Stimulated activated CD4-positive, alpha-beta T cell treated with anti-CD3 and anti-CD28 coated beads, TNF-alpha, amount 100 ng/mL, for 4 hours (primary cell): ENCODE measurements around the gene LPIN2.
"Not testable (repeated sequence)": the region's sequence is repeated elsewhere in the genome, so short reads cannot be mapped to it uniquely, and the experiment has no call there.

Experiments
- DNase-seq, 3 experiments: peaks; one replicate each; pipeline ENCODE4 v3.0.0-alpha.2; 2020; ENCODE audit warnings: low read depth in 3 of 3

Gene LPIN2

DNA sequence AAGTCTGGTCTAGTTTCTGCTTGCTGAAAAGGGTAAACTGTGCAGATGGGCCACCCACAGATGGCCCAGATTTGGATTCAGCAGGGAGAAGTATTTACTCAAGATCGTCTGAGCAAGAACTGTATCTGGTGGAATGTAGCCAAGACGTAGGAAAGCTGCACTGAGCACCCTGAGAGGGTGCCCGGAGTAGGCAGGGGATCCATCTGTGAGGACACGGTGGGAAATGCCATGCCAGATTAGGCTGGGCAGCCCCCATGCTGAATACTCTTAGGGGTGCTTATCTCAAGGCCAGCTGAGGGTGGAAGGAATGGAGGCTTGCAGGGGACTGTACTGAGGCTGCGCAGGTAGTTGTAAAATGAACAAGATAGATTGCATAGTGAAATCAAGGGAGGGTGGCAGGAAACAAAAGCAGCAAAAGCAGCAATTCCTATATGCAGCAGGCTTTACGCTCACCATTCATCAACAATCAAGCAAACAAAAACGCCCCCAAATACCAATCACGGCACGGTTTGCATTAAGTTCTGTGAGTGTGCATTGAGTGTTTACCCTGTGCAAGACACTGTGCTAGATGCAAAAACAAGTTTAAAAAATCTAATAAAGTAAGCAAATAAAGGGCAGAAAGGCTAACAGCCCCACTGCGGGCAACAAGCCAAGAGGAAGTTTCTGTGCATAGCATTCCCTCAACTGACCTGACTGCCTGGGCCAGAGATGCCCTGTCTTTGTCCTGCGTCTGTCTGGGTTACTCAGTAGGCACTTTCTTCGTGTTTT, 32.2 kb upstream of the LPIN2 start:
- no peak for DNase-seq

DNA sequence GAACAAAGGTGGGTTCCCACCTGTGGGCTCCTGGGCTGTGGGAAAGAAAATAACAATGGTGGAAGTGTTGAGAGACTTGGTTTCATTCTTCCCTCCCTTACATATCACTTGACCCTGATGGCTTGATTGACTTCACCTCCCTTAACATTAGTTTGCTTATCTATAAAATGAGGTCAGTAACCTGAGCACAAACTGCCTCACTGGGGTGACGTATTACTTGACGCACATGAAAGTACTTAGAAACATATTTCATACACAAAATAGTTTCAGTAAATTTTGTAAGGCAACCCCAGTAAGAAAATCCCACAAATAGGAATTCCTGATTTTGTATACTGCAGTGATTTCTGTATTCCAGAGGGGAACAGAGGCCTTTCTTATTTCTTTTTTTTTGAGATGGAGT, 29.4 kb upstream of the LPIN2 start:
- no peak for DNase-seq

DNA sequence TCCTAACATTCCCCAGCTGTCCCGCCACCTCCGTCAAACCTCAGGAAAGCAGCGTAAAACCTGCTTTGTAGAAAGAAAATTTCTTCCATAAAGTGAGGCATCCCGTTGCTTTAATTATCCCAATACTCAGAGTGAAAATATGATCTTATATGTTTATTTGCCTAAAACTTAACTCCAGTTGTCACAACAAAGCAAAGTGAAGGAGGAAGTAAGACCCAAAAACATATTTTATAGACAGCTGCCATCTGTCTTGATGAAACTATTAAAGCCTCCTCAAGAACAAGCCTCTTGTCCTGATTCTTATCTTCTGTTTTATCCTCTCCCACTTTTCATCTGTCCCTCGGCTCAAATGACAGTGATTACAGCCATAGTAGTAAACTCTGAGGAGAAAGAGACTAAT, 28.9 kb upstream of the LPIN2 start:
- no peak for DNase-seq

DNA sequence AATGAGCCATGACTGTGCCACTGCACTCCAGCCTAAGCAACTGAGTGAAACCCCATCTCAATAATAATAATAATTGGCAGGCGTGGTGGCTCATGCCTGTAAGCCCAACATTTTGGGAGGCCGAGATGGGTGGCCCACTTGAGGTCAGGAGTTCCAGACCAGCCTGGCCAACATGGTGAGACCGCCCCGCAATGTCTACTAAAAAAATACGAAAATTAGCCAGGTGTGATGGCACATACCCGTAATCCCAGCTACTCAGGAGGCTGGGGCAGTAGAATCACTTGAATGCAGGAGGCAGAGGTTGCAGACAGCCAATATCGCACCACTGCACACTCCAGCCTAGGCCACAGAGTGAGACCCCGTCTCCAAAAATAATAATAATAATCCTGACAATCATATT, 27.9 kb upstream of the LPIN2 start:
- no peak for DNase-seq

DNA sequence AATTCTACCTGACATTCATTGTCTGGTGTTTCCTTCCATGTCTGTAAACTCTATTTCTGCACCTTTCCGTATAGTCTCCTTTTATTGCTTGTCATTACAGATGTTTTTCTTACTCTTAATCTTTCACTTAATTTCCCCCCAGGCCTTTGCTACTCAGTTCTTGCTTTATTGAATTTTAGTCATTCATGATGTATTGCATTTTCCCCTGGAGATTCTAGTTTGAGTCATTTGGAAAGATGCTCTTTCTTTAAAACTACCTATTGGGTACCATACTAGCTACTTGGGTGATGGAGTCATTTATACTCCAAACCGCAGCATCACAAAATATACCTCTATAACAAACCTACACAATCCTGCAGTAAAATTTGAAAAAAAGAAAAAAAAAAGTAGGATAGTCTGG, 27.2 kb upstream of the LPIN2 start:
- no peak for DNase-seq

DNA sequence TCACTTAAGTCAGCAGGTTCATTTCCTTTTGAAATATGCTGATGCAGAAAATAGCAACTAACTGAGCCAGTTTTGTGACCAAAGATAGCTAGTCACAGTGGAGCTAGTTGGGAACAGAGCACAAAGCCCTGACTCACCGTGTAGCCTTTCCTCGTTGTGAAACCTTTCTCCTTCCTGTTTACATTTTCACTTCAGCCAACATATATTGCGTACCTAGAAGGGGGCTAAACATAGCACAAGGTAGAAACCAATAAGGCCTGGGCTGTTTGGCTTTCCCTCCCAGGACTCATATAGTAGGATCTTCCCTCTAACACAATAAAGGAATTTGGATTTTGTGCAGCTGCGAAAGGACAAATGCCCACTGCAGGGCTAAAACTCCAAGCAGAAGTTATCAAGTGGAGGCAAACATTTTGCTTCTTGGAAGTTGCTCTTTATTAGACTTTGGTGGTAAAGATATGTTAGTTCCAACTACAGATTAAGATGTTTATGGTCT, 24.5 kb upstream of the LPIN2 start:
- no peak for DNase-seq

DNA sequence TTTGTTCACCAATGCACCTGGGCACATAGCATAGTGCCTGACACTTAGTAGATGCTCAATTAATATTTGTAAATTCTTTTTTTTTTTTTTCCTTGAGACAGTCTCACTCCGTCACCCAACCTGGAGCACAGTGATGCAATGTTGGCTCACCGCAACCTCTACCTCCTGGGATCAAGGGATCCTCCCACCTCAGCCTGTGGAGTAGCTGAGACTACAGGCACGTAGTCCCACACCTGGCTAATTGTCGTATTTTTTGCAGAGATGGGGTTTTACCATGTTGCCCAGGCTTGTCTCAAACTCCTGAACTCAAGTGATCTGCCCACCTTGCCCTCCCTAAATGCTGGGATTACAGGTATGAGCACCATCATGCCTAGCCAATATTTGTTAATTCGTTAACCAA, 23.2 kb upstream of the LPIN2 start:
- no peak for DNase-seq

DNA sequence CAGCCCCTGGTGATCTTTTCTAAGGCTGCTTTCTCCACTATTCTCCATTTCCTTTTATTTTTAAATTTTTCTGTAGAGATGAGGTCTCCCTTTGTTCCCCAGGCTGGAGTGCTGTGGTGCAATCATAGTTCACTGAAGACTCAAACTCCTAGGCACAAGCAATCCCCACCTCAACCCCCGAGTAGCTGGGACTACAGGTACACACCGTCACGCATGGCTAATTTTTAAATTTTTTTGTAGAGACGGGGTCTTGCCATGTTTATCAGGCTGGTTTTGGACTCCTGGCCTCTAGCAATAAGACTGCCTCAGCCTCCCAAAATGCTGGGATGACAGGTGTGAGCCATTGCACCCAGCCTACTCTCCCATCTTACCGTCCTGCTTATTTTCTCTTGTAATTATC, 22.7 kb upstream of the LPIN2 start:
- DNase-seq = no peak

DNA sequence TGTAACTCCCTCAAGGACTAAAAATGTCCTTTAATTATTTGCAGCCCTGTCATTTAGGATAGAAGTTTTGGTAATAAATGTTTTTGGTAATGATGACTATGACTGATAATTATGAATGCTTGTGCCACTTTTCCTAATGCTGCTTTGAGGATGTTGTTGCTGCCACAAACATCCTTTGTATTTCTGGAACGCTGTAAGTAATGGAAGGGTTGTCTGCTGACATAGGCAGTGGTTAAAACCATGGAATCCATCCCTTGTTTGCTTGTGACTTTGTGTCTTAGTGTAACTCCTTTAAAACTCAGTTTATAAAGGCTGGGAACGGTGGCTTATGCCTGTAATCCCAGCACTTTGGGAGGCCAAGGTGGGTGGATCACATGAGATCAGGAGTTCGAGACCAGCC, 19.8 kb upstream of the LPIN2 start:
- DNase-seq = no peak

DNA sequence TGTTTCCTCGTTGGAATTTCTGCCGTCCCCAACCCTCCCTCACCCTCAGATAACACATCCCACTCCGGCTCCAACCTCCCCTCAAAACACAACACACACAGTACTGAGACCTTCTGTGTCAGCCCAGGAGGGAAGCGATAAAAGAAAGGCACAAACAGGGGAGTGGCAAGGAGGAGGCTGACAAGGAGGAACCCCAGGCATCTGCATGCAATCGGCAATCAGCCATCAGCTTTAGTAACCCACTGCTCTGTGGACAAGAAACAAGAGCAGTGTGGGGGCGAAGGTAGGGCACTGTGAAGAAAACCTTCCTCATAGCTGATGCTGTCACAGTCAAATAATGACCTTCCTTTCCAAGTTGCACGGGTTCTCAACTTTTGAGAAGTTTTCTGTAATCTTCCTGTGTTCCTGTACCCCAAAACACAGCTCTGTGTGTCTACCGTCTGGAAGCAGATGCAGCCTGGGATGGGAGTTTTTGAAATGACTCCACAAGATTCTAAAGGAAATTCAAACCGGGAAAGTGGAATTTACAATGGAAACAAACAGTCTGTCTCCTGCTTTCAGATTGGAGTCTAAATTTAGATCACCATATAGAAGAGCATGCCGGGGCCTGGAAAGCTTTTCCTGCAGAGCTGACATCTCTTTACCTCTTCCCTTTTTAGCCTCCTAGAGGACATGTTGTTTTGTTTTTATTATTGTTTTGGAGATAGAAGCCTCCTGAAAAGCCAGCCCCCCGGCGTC, 16.4 kb upstream of the LPIN2 start:
- no peak for DNase-seq

DNA sequence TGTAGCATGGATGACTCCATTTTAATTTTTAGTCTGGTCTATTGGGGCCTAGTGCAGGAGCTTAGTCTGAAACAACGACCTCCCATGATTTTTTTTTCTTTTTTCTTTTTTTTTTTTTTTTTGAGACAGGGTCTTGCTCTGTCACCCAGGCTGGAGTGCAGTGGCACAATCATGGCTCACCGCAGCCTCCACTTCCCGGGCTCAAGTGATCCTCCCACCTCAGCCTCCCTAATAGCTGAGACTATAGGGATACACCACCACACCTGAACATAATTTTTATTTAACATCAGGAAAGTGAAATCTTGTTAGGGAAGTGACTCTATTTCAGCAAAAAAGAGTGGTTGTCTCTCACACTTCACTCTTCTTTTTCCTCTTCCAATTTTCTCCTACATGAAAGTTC, 15.2 kb upstream of the LPIN2 start:
- not testable (repeated sequence) for DNase-seq

DNA sequence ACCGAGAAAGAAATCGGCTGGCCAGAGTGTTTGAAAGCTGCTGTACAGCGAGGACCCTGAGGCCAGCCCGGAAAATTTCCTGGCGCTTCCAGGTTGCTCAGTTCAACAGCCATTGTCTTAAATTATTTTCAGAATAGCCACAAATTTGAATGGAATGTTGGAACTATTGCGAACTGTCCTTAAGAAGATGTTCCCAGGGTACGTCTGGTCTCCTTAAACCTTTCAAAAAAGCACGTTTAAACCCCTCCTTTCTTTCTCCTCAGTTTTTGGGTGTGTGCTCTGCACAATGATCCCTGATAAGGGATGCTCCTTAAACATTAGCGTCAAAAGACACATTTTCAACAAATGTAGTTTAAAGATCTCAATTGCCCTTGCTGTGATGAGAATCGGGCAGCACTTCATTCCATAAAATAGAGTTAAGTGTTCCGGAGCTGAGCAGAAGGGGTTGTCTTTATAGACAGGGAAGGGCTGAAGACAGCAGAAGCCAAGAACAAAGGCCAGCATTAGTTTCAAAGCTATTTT, 14.5 kb upstream of the LPIN2 start:
- no peak for DNase-seq

DNA sequence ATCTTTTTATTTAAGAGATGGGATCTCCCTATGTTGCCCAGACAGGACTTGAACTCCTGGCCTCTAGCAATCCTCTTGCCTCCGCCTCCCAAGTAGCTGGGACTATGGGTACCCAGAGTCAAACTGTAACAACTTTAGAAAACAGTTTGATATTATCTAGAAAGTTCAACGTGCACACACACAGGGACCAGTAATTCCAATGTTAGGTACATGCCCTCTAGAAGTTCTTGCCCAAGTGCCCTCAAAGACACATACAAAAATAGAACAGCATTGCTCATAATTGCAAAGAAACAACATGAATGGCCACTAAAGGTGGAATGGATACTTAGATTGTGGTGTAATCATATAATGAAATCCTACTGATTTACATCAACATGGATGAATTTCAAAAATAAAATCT, 12.6 kb upstream of the LPIN2 start:
- no peak for DNase-seq

DNA sequence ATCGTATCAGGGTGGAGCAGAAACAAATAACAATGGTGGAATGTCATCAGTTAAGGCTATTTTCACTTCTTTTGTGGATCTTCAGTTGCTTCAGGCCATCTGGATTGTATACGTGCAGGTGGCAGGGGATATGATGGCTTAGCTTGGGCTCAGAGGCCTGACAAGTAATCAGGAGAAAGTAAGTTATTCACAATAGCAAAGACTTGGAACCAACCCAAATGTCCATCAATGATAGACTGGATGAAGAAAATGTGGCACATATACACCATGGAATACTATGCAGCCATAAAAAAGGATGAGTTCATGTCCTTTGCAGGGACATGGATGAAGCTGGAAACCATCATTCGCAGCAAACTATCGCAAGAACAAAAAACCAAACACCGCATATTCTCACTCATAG, 10.7 kb upstream of the LPIN2 start:
- DNase-seq = not testable (repeated sequence)

DNA sequence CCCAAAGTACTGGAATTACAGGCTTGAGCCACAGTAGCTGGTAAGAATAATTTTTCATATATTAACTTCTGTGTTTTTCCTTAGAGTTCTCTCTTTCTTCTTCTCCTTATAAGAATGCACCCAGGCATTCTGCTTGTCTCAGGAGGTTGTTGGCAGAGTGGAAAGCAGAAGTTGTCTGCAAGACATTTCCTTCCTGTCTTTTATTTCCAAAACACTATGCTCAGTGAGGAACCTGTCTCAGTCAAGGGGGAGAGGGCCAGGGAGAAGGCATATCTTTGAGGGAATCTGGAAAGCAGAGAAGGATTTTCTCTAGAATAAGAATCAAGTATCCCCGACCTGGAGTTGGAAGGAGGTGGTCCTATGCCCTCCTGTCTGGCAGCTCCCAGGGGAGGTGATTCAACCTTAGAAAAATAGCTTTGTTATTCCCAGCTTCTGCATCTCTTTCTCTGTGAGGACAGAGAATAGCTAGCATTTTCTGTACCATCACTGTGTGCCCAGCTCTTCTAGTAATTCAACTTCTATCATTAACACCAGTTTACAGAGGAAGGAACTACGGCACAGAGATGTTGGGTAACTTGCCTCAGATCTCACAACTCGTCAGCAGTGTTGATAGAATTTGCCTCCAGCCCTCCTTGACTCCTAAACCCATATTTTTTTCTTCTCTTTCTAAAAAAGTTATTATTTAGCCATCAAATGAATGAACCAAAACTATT, 3.8 kb upstream of the LPIN2 start:
- no peak for DNase-seq

DNA sequence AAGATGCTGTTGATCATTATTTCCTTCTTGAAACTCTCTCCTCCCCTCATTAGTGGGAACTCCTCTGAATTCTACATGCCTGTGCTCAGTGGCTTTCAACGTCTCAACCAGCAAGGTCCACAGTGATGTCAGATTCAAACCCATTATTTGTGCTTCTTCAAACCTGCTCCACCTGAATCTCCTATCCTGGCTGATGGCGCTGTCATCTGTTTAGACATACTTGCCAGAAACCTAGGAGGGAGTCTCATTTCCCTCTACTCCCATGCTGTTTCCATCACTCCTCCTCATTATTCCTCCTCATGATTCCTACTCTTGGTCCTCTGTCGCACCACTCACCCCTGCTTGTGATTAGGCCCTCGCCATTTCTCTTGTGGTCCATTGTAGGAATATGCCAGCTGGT, 2.9 kb upstream of the LPIN2 start:
- no peak for DNase-seq

DNA sequence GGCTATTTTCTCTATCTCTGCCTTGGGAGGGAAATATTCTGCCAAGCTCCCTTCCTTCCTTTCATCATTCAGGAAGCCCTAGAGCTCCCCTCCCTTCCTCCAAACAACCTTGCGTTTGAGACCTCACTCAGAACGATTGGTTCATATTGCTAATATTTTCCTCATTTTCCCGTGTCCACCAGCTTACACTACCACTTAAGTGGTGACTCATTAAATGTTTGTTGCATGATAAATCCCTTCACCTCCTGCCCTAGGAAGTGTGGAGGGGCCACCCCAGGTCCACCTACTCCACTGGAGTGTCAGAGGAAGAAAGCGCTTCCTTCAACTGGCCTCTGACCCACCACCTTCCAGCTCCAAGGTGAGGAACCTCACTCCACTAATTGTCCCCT, 2.3 kb upstream of the LPIN2 start:
- no peak for DNase-seq

DNA sequence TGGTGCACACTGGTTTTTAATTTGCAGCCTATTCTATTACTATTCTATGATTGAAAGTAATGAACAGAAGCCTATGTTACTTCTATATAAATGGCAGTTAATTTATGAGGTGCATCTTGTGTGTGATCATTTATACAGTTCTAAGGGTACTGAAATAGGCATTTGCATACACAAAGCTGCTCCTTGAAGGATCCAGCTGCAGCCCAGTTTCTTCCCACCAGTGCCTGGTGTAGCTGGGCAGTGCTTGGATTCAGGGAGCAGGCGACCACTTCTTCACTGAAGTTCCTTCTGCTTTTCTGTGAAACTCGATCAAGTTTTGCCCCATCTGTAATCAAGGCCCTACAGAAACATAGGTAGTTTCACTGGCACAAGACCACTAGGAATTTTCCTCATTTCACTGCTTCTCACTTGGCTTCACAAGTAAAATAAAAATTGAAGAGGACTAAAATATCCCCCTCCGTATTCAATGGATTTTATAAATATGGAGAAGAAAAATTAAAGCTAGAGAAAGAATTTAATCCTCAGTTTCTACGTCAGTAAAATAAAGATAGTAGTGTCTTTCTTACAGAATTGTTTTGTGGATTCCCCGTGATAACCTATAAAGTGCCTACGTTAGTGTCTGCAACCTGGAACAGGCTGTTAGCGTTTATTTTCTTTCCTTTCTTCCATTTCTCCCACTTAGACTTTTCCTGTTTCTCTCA, 1.7 kb upstream of the LPIN2 start:
- DNase-seq = no peak

DNA sequence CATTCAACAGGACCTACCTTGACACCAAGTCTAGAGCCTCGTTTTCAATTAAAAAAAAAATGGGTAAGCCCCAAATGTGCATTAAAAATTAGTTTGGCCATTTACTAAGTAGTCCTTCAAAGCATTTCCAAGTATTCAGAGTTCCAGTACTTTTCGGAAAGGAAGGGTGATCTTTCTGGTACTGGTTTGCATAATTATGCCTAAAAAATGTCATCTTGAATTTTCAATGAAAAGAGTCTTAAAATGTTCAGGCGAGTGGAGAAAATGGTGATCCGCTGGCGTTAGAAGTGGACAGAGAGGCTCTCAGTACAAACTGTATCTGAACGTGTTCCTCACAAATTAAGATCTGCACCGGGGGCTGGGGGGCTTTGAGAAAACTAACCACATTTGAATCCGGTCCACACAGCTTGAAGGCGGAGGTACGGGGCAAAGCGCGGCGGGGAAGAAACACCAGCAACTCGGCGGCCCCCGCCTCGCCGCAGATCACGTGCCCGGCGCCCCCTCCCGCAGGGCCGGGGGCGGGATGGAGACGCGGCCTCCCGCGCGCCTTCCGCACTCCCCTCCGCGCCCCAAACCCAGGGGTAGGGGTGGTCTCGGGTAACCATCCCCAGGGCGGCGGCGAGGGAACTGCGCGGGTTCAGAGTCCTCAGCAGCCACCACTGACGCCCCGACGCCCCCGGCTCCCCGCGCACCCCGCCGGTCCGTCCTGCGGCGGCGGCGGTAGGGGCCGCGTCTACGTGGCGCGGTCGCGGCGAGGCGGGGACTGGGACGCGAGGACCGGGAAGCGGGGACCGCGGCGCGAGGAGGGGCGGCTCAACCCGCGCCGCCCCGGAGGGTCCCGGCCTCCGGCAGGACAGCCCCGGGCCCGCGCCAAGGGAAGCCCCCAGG, 564 bp downstream of the LPIN2 start:
- peak in 2 of 3 experiments; percentile 14 to 28 for DNase-seq

DNA sequence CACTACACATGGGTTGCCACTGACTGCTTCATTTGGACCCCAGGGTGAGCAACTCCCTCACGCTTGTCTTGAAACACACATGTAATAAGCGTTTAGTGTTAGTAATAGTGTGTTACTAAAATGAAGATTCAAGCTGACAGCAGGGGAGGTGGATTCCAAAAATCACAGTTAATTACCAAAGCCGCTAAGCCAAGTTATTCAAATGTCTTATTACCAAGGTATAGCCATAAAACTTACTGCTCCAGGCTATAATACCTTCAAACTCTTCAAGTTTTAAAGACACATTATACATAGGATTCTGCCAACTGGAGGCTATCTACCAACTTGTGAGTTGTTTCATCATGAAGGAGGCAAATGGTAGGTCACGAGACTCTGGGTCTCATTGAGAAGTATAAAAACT, 2.9 kb downstream of the LPIN2 start:
- DNase-seq = no peak

DNA sequence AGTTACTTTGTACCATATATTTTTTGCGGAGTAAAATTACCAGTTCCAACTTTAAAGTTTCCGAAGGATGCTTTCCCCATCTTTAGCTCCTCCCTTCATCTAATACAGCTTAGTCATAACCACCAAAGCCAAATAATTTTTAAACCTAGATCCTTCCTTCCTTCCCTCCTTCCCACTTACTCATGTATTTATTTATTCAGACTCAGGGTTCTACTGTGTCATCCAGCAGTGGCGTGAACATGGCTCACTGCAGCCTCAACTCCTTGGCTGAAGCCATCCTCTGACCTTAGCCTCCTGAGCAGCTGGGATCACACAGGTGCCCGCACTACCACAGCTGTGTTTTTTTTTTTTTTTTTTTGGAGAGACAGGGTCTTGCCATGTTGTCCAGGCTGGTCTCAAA, 4.4 kb downstream of the LPIN2 start:
- no peak for DNase-seq
